Colonic mucosa (tissue), 4 donors: ENCODE data around the gene EYS. TPM values are rescaled to one million over a fixed set of nuclear protein-coding genes. Genes with fewer than 3 reads are reported as not detected.

Experiments used
- DNase-seq: peaks from one replicate; pipeline ENCODE4 v3.0.0-alpha.2; 2020
- H3K27ac ChIP-seq: fragments of 200-600 bp; one replicate; pipeline ENCODE4 v1.8.0; 2021
- H3K27me3 ChIP-seq: fragments of 200-600 bp; one replicate; pipeline ENCODE4 v1.8.0; 2021
- H3K36me3 ChIP-seq: fragments of 200-600 bp; one replicate; pipeline ENCODE4 v1.8.0; 2021
- H3K4me1 ChIP-seq: fragments of 200-600 bp; one replicate; pipeline ENCODE4 v1.8.0; 2021; ENCODE audit warnings: mild to moderate bottlenecking
- H3K4me3 ChIP-seq: fragments of 200-600 bp; one replicate; pipeline ENCODE4 v1.8.0; 2021
- H3K9ac ChIP-seq, 2 donors: one replicate each; pipeline ENCODE4 v1.7.0; 2013; ENCODE audit warnings: control low read depth in 2 of 2, low read depth in 2 of 2, low read length in 2 of 2
- H3K9me3 ChIP-seq: fragments of 200-600 bp; one replicate; pipeline ENCODE4 v1.8.0; 2021
- CTCF ChIP-seq: fragments of 200-600 bp; IDR thresholded peaks from one replicate; pipeline ENCODE4 v1.8.0; 2022; ENCODE audit warnings: antibody characterized with exemption, mild to moderate bottlenecking
- intact Hi-C: fragments of 100-400 bp; cut with DNase I; formaldehyde crosslinking; loops from one replicate; pipeline ENCODE4 v1.14.1; 2022
- total RNA-seq, 2 donors: library from RNA; stranded (reverse); fragmentation: NEBNext Ultra II Directional in 1 of 2; extraction: Animal tissue kit (Norgen Biotek cat#: 25700) in 1 of 2; gene quantifications; one replicate each; pipeline ENCODE4 v1.2.1, GENCODE V29; 2021
- donor health status: healthy.
- donor health status: DM: no; HTN: no; CAD: no.
- donor health status: DM: no; HTN: no; CAD: no.

EYS gene
- total RNA-seq, 2 donors from 2014 or later, result 0.64 to 0.82 TPM

GRCh38 chr6:64777941-64778785 lies 928.9 kb downstream of the EYS start:
- TF ChIP-seq CTCF, result no peak
- Histone ChIP-seq H3K36me3 (no peaks in the 10 kb centered on the region), H3K4me1 (no peaks in the 10 kb centered on the region), H3K9ac (no peak overlapping the region), H3K27ac (no peak overlapping the region), H3K4me3 (no peak overlapping the region), H3K27me3 (no peaks in the 10 kb centered on the region), H3K9me3 (no peaks in the 10 kb centered on the region)
- DNase-seq, result no peak
- intact Hi-C loops, result no loop called here

- H3K4me1 ChIP-seq, result no peaks in the 10 kb centered on the region
- H3K36me3 ChIP-seq, result no peaks in the 10 kb centered on the region
- no peaks in the 10 kb centered on the region for H3K27me3 ChIP-seq
- H3K9ac ChIP-seq, result no peak overlapping the region
- intact Hi-C loops, result no loop called here
- TF ChIP-seq CTCF, result no peak
- no peak overlapping the region for H3K27ac ChIP-seq
- H3K9me3 ChIP-seq, result no peaks in the 10 kb centered on the region
- no peak overlapping the region for H3K4me3 ChIP-seq
- DNase-seq, result no peak
Measured at GRCh38 chr6:64776359-64776758, 930.7 kb downstream of the EYS start.

- no peaks in the 10 kb centered on the region for H3K4me1 ChIP-seq
- no peak overlapping the region for H3K27ac ChIP-seq
- no peak for DNase-seq
- H3K27me3 ChIP-seq, result no peaks in the 10 kb centered on the region
- no peak overlapping the region for H3K4me3 ChIP-seq
- no peak for TF ChIP-seq CTCF
- no peak overlapping the region for H3K9ac ChIP-seq
- H3K9me3 ChIP-seq, result no peaks in the 10 kb centered on the region
- H3K36me3 ChIP-seq, result no peaks in the 10 kb centered on the region
- intact Hi-C loops, result no loop called here
Measured at GRCh38 chr6:64774881-64775280, 932.1 kb downstream of the EYS start.

GRCh38 chr6:64750910-64751309 lies 956.1 kb downstream of the EYS start:
- H3K4me1 ChIP-seq, result no peaks in the 10 kb centered on the region
- no peaks in the 10 kb centered on the region for H3K36me3 ChIP-seq
- H3K4me3 ChIP-seq, result no peak overlapping the region
- no peak for TF ChIP-seq CTCF
- H3K27me3 ChIP-seq, result no peaks in the 10 kb centered on the region
- H3K27ac ChIP-seq, result no peak overlapping the region
- H3K9ac ChIP-seq, result no peak overlapping the region
- H3K9me3 ChIP-seq, result no peaks in the 10 kb centered on the region
- intact Hi-C loops, result no loop called here
- DNase-seq, result no peak

DNA sequence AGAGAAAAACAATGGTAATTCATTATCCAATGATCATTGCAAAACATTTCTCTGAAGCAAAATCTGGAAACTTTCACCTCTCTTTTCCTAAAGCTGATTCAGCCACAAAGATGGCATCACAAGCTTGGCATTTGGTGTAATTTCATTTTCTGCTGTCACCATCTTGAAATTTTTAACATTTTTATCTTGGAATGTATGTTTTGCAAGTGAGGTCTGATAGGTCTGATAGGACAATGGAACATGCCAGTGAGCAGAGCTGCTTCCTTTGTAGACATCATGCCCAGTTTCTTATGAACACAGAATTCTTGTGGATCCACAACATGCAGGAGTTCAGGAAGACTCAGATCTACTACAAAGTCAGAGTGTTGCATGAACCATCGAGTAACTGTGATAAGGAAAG lies 969.6 kb downstream of the EYS start:
- Histone ChIP-seq H3K27ac (no peak overlapping the region), H3K9ac (no peak overlapping the region), H3K9me3 (no peaks in the 10 kb centered on the region), H3K4me1 (no peaks in the 10 kb centered on the region), H3K4me3 (no peak overlapping the region), H3K27me3 (no peaks in the 10 kb centered on the region), H3K36me3 (no peaks in the 10 kb centered on the region)
- no peak for TF ChIP-seq CTCF
- intact Hi-C loops, result no loop called here
- no peak for DNase-seq
